Gastroesophageal sphincter (tissue), 3 donors: ENCODE data around the gene DDIAS.

ENCODE experiments used
- EP300 ChIP-seq: sonication (generic); formaldehyde crosslinking; IDR thresholded peaks from one replicate; pipeline ENCODE4 v1.6.1; 2017; ENCODE audit warnings: antibody characterized with exemption, mild to moderate bottlenecking
- POLR2A ChIP-seq, 2 donors: fragments of 450-650 bp; IDR thresholded peaks; one replicate each; pipeline ENCODE4 v1.6.1; 2017; ENCODE audit warnings: antibody characterized with exemption in 2 of 2, mild to moderate bottlenecking in 2 of 2, moderate library complexity in 1 of 2
- POLR2AphosphoS5 ChIP-seq: sonication (generic); formaldehyde crosslinking; IDR thresholded peaks from one replicate; pipeline ENCODE4 v1.6.1; 2017; ENCODE audit warnings: antibody characterized with exemption
- TF ChIP-seq, protein P1 (sequence below), 4 experiments: fragments of 200-600 bp in 2 of 4; fragments of 450-650 bp in 2 of 4; sonication (generic) in 1 of 4; IDR thresholded peaks; one replicate each; pipeline ENCODE4 v1.5.1; 2017 to 2019; ENCODE audit warnings: antibody characterized with exemption in 4 of 4, mild to moderate bottlenecking in 2 of 4, moderate library complexity in 2 of 4

DNA sequence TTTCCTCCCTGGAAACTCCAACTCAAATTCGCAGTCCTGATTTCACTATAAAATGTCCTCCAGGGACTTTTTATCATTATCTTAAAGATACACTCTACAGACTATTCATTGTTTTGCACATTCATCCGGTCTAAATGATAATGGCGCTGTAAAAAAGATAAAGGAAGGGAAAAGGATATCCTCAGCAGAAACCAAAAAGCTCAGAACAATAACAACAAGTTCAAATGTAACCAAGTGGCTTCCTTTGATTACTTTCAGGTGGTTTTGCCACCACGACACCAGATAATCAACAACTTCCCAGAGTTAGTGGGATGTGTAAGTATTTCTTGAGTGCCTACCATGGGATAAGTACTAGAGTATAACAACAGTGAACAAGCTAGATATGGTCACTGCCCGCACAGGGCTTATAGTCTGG lies 27.6 kb upstream of the DDIAS start:
- TF ChIP-seq, protein P1, sequence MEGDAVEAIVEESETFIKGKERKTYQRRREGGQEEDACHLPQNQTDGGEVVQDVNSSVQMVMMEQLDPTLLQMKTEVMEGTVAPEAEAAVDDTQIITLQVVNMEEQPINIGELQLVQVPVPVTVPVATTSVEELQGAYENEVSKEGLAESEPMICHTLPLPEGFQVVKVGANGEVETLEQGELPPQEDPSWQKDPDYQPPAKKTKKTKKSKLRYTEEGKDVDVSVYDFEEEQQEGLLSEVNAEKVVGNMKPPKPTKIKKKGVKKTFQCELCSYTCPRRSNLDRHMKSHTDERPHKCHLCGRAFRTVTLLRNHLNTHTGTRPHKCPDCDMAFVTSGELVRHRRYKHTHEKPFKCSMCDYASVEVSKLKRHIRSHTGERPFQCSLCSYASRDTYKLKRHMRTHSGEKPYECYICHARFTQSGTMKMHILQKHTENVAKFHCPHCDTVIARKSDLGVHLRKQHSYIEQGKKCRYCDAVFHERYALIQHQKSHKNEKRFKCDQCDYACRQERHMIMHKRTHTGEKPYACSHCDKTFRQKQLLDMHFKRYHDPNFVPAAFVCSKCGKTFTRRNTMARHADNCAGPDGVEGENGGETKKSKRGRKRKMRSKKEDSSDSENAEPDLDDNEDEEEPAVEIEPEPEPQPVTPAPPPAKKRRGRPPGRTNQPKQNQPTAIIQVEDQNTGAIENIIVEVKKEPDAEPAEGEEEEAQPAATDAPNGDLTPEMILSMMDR (IDR thresholded peaks at IDR 0.05): no peak
- no peak for TF ChIP-seq EP300
- TF ChIP-seq POLR2A (IDR thresholded peaks at IDR 0.05): no peak
- no peak for TF ChIP-seq POLR2AphosphoS5
